SK-N-SH treated with all-trans-retinoic acid at 6 μM for 48 hours (cell line): ENCODE data around the gene TMEM185B.

Experiments
- ATAC-seq: fragments of 200-7000 bp; cut with Tn5 transposase; 3 replicates; pipeline ENCODE4 v1.9.1; 2020; ENCODE audit warnings: mild to moderate bottlenecking, moderate library complexity
- ARNTL ChIP-seq: fragments of 450-650 bp; formaldehyde crosslinking; IDR thresholded peaks from 2 replicates; pipeline ENCODE4 v1.5.0; 2020; ENCODE audit warnings: low read depth, mild to moderate bottlenecking, moderate library complexity, borderline replicate concordance
- BACH2 ChIP-seq: fragments of 250-450 bp; sonication (Bioruptor Pico); IDR thresholded peaks from 2 replicates; pipeline ENCODE4 v1.9.0; 2021; ENCODE audit warnings: mild to moderate bottlenecking, borderline replicate concordance
- CREB5 ChIP-seq: fragments of 250-450 bp; sonication (Bioruptor Pico); IDR thresholded peaks from 2 replicates; pipeline ENCODE4 v1.5.1; 2020; ENCODE audit warnings: low read depth, mild to moderate bottlenecking, moderate library complexity
- CSDC2 ChIP-seq: fragments of 250-450 bp; sonication (Bioruptor Pico); IDR thresholded peaks from 2 replicates; pipeline ENCODE4 v1.5.0; 2020; ENCODE audit warnings: mild to moderate bottlenecking, moderate library complexity
- CSRNP3 ChIP-seq: fragments of 250-450 bp; sonication (Bioruptor Pico); IDR thresholded peaks from 2 replicates; pipeline ENCODE4 v1.5.1; 2021; ENCODE audit warnings: mild to moderate bottlenecking, moderate library complexity
- GLIS3 ChIP-seq: fragments of 250-450 bp; sonication (Bioruptor Pico); IDR thresholded peaks from 2 replicates; pipeline ENCODE4 v1.5.0; 2020; ENCODE audit warnings: mild to moderate bottlenecking, moderate library complexity
- ISL1 ChIP-seq: fragments of 250-450 bp; sonication (Bioruptor Pico); IDR thresholded peaks from 2 replicates; pipeline ENCODE4 v2.1.2; 2022; ENCODE audit warnings: mild to moderate bottlenecking, moderate library complexity
- OSR1 ChIP-seq: fragments of 250-450 bp; sonication (Bioruptor Pico); IDR thresholded peaks from 2 replicates; pipeline ENCODE4 v1.8.0; 2022; ENCODE audit warnings: moderate library complexity, mild to moderate bottlenecking, inconsistent platforms
- PATZ1 ChIP-seq: fragments of 250-450 bp; sonication (Bioruptor Pico); IDR thresholded peaks from 2 replicates; pipeline ENCODE4 v1.8.0; 2020; ENCODE audit warnings: mild to moderate bottlenecking, moderate library complexity, borderline replicate concordance
- PPARA ChIP-seq: fragments of 250-450 bp; sonication (Bioruptor Pico); IDR thresholded peaks from 2 replicates; pipeline ENCODE4 v1.5.0; 2020; ENCODE audit warnings: mild to moderate bottlenecking, borderline replicate concordance
- RARB ChIP-seq: fragments of 250-450 bp; sonication (Bioruptor Pico); IDR thresholded peaks from 2 replicates; pipeline ENCODE4 v1.8.0; 2021; ENCODE audit warnings: mild to moderate bottlenecking, moderate library complexity
- SNAI2 ChIP-seq: fragments of 250-450 bp; sonication (Bioruptor Pico); IDR thresholded peaks from 2 replicates; pipeline ENCODE4 v1.5.0; 2020; ENCODE audit warnings: mild to moderate bottlenecking, moderate library complexity
- TCF4 ChIP-seq: fragments of 250-450 bp; sonication (Bioruptor Pico); IDR thresholded peaks from 2 replicates; pipeline ENCODE4 v1.8.0; 2021; ENCODE audit warnings: mild to moderate bottlenecking, moderate library complexity, borderline replicate concordance
- TOX ChIP-seq: fragments of 250-450 bp; sonication (Bioruptor Pico); IDR thresholded peaks from 2 replicates; pipeline ENCODE4 v1.8.0; 2021; ENCODE audit warnings: mild to moderate bottlenecking, moderate library complexity, borderline replicate concordance
- ZC3H10 ChIP-seq: fragments of 250-450 bp; sonication (Bioruptor Pico); IDR thresholded peaks from 2 replicates; pipeline ENCODE4 v1.5.1; 2021; ENCODE audit warnings: mild to moderate bottlenecking, moderate library complexity
- ZFP3 ChIP-seq: fragments of 250-450 bp; sonication (Bioruptor Pico); IDR thresholded peaks from 2 replicates; pipeline ENCODE4 v1.5.0; 2020; ENCODE audit warnings: mild to moderate bottlenecking, moderate library complexity
- ZFP30 ChIP-seq: fragments of 450-650 bp; formaldehyde crosslinking; IDR thresholded peaks from 2 replicates; pipeline ENCODE4 v1.5.0; 2022; ENCODE audit warnings: mild to moderate bottlenecking, moderate library complexity
- ZNF565 ChIP-seq: fragments of 450-650 bp; formaldehyde crosslinking; conservative IDR thresholded peaks from 2 replicates; pipeline ENCODE4 v1.5.0; 2020; ENCODE audit warnings: low read depth, mild to moderate bottlenecking, moderate library complexity
- ZNF70 ChIP-seq: fragments of 450-650 bp; formaldehyde crosslinking; IDR thresholded peaks from 2 replicates; pipeline ENCODE4 v1.5.0; 2020; ENCODE audit warnings: mild to moderate bottlenecking, moderate library complexity
- ZNF8 ChIP-seq: fragments of 450-650 bp; formaldehyde crosslinking; IDR thresholded peaks from 2 replicates; pipeline ENCODE4 v1.5.0; 2020; ENCODE audit warnings: mild to moderate bottlenecking, moderate library complexity
- TF ChIP-seq, protein P1 (sequence below): fragments of 250-450 bp; sonication (Bioruptor Pico); IDR thresholded peaks from 2 replicates; pipeline ENCODE4 v1.8.0; 2021; ENCODE audit warnings: low read depth, mild to moderate bottlenecking, moderate library complexity, borderline replicate concordance

TMEM185B gene

DNA sequence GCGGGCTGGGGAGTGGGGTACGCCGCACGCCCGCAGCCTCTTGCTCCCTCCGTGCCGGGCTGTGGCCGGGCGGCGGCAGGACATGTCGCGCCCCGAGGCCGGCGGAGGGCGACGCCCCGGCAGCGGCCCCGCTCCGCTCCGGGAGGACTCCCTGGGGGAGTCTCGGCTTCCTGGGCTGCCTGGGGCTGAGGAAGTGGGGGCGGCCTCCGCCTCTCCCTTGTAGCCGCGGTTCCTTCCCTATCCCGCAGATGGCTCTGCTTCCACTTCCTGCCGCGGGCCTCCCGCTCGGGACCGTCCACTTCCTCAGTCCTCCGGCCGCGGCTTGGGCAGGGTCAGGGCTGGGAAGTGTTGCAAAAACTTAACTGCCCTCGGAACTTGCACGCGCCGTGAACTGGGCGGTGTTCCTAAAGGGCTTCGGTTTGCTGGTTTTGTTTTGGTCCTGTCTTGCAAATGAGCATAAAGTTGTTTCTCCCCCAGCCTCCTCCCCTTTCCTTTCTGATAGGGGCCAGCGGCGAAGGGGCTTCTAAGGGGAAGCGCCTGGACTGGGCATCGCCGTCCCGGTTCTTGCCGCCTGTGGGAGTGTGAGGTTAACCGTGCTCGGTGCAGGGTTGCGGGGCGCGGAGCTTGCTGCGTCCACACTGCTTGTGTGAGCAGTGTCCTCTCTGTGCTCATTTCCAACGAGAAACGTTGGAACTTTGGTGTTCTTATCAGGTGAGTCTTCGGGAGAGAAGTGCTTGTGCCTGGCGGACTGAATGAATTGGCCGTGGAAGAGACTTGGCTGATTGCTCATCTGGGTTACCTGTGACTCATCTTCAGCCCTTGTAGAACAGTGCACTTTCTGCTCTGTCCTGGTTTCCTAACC, 30.1 kb upstream of the TMEM185B start:
- peak; percentile 76 for ATAC-seq
- TF ChIP-seq CREB5 (CRISPR knock-in tag), result no peak
- TF ChIP-seq PPARA (CRISPR knock-in tag), result no peak
- 0 out of 2 replicates have a peak, but pooled peaks have one; percentile 16 for TF ChIP-seq TCF4 (CRISPR knock-in tag)

GRCh38 chr2:120252225-120253020, 29.2 kb upstream of the TMEM185B start, which contains the start of gene RALB:
TSS of gene RALB (plus strand) at chr2:120252852. CDS start at chr2:120278665, 25,813 bp downstream.
- TF ChIP-seq CSRNP3 (CRISPR knock-in tag), result 0 out of 2 replicates have a peak, but pooled peaks have one; percentile 15
- no peak for TF ChIP-seq ISL1 (CRISPR knock-in tag)
- TF ChIP-seq ZNF8 (CRISPR knock-in tag), result no peak
- TF ChIP-seq CSDC2, result no peak
- ATAC-seq, result peak; percentile 93

GRCh38 chr2:120251880-120252224, 28.7 kb upstream of the TMEM185B start:
- ATAC-seq, result no peak; the same call in 2 of the 3 replicates
- TF ChIP-seq, protein P1, sequence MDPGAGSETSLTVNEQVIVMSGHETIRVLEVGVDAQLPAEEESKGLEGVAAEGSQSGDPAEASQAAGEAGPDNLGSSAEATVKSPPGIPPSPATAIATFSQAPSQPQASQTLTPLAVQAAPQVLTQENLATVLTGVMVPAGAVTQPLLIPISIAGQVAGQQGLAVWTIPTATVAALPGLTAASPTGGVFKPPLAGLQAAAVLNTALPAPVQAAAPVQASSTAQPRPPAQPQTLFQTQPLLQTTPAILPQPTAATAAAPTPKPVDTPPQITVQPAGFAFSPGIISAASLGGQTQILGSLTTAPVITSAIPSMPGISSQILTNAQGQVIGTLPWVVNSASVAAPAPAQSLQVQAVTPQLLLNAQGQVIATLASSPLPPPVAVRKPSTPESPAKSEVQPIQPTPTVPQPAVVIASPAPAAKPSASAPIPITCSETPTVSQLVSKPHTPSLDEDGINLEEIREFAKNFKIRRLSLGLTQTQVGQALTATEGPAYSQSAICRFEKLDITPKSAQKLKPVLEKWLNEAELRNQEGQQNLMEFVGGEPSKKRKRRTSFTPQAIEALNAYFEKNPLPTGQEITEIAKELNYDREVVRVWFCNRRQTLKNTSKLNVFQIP (CRISPR knock-in tag), result no peak
- TF ChIP-seq ZFP30 (CRISPR knock-in tag) (no peak), OSR1 (CRISPR knock-in tag) (no peak), CREB5 (CRISPR knock-in tag) (no peak), ZNF8 (CRISPR knock-in tag) (no peak), PATZ1 (no peak), SNAI2 (CRISPR knock-in tag) (no peak), PPARA (CRISPR knock-in tag) (no peak), GLIS3 (CRISPR knock-in tag) (no peak), RARB (CRISPR knock-in tag) (no peak), CSDC2 (no peak), ZNF70 (CRISPR knock-in tag) (no peak), TCF4 (CRISPR knock-in tag) (no peak), TOX (no peak), BACH2 (CRISPR knock-in tag) (no peak), ZFP3 (CRISPR knock-in tag) (no peak), ISL1 (CRISPR knock-in tag) (no peak), ZNF565 (no peak), ZC3H10 (CRISPR knock-in tag) (no peak), ARNTL (CRISPR knock-in tag) (no peak)
